ENCODE data around the gene PRSS33.
A peak's percentile ranks its signal among the peaks of the same experiment; 100 is the strongest.

The PRSS33 gene

DNA sequence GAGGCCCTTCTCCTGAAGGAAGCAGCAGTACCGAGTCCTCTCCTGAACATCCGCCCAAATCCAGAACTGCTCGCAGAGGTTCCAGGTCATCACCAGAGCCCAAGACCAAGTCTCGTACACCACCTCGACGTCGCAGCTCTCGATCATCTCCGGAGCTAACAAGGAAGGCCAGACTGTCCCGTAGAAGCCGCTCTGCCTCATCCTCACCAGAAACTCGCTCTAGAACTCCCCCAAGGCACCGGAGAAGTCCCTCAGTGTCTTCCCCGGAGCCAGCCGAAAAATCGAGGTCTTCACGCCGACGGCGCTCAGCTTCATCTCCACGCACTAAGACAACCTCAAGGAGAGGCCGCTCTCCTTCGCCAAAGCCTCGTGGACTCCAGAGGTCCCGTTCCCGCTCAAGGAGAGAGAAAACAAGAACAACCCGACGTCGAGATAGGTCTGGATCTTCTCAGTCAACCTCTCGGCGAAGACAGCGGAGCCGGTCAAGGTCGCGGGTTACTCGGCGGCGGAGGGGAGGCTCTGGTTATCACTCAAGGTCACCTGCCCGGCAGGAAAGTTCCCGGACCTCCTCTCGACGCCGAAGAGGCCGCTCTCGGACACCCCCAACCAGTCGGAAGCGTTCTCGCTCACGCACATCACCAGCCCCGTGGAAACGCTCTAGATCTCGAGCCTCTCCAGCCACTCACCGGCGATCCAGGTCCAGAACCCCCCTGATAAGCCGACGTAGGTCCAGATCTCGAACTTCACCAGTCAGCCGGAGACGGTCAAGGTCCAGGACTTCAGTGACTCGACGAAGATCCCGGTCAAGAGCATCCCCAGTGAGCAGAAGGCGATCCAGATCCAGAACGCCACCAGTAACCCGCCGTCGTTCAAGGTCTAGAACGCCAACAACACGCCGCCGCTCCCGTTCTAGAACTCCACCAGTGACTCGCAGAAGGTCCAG, 21.6 kb downstream of the PRSS33 start:
- DNase-seq (ENCODE audit: low read depth in 4 of 4, low spot score in 1 of 4), result no peak

DNA sequence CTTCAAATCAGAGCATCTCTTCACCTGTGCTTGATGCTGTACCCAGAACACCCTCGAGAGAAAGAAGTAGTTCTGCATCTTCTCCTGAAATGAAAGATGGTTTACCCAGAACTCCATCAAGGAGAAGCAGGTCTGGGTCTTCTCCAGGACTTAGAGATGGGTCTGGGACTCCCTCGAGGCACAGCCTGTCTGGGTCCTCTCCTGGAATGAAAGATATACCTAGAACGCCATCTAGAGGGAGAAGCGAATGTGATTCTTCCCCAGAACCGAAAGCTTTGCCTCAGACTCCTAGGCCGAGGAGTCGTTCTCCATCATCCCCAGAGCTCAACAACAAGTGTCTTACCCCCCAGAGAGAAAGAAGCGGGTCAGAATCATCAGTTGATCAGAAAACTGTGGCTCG, 22.6 kb downstream of the PRSS33 start:
- DNase-seq (ENCODE audit: low read depth in 4 of 4, low spot score in 1 of 4), result no peak

- DNase-seq (ENCODE audit: low read depth in 4 of 4, low spot score in 1 of 4), result no peak
Observed at GRCh38 chr16:2763173-2763572, 24.2 kb downstream of the PRSS33 start.

DNA sequence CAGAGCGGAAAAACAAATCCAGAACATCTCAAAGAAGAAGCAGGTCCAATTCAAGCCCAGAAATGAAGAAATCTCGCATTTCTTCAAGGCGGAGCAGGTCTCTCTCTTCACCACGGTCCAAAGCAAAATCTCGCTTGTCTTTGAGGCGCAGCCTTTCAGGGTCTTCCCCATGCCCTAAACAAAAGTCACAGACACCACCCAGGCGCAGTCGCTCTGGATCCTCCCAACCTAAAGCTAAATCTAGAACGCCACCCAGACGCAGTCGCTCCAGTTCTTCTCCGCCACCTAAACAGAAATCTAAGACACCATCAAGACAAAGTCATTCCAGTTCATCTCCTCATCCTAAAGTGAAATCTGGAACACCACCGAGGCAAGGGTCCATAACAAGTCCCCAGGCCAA, 24.6 kb downstream of the PRSS33 start:
- no peak for DNase-seq (ENCODE audit: low read depth in 4 of 4, low spot score in 1 of 4)

DNA sequence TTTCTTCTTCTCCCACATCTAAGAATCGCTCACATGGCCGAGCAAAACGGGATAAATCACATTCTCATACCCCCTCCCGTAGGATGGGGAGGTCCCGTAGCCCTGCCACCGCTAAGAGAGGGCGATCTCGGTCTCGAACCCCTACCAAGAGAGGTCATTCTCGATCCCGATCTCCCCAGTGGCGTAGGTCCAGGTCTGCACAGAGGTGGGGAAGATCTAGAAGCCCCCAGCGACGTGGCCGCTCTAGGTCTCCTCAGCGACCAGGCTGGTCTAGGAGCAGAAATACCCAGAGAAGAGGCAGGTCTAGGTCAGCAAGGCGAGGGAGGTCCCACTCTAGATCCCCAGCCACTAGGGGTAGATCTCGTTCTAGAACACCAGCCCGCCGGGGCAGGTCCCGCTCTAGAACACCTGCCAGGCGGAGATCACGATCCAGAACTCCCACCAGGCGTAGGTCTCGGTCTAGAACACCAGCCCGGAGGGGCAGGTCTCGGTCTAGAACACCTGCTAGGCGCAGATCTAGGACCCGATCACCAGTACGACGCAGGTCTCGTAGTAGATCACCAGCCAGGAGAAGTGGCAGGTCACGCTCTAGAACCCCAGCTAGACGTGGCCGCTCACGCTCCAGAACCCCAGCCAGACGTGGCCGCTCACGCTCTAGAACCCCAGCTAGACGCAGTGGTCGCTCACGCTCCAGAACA, 25.3 kb downstream of the PRSS33 start:
- DNase-seq (ENCODE audit: low read depth in 4 of 4, low spot score in 1 of 4), result no peak

GRCh38 chr16:2761472-2761871, 25.9 kb downstream of the PRSS33 start:
- no peak for DNase-seq (ENCODE audit: low read depth in 4 of 4, low spot score in 1 of 4)

- DNase-seq (ENCODE audit: low read depth in 4 of 4, low spot score in 1 of 4), result no peak
Observed at GRCh38 chr16:2757344-2757743, 30.0 kb downstream of the PRSS33 start.

DNA sequence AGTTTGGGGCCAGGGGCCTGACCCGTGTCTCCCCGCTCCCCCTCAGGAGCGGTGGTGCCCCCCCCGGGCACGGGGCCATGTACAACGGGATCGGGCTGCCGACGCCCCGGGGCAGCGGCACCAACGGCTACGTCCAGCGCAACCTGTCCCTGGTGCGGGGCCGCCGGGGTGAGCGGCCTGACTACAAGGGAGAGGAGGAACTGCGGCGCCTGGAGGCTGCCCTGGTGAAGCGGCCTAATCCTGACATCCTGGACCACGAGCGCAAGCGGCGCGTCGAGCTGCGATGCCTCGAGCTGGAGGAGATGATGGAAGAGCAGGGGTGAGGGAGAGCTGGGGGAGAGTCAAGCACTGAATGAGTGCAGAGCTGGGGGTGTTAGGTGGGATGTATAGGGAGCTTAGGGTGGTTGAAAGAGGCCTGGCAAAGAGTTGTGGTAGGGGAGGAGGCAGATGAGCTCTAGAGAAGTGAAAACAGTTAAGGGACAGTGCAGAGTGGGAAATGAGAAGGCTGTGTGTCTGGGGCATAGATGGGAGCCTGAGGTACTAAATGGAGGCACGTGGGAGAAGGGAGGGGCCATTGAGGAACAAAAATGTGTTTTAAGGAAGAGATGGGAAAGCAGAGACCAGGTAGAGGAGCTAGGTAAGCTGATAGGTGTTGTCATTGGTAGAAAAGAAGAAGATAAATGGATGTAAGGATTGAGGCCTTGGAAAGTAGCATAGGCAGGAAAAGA, 30.9 kb downstream of the PRSS33 start:
- no peak for DNase-seq (ENCODE audit: low read depth in 4 of 4, low spot score in 1 of 4)

GRCh38 chr16:2755158-2755557, 32.2 kb downstream of the PRSS33 start:
- DNase-seq (ENCODE audit: low read depth in 4 of 4, low spot score in 1 of 4), result no peak

GRCh38 chr16:2753733-2754020, 33.7 kb downstream of the PRSS33 start:
- no peak for DNase-seq (ENCODE audit: low read depth in 4 of 4, low spot score in 1 of 4)

- peak; percentile 26 to 70 (median 44) for DNase-seq (ENCODE audit: low read depth in 4 of 4, low spot score in 1 of 4)
Observed at GRCh38 chr16:2752850-2753732, 34.3 kb downstream of the PRSS33 start.

GRCh38 chr16:2752035-2752849, 35.1 kb downstream of the PRSS33 start, which contains the start of gene SRRM2:
Gene SRRM2, plus strand, starts transcription at chr16:2752638. Its CDS starts 3,727 bp downstream, at chr16:2756365.
- peak; percentile 82 to 90 (median 87) for DNase-seq (ENCODE audit: low read depth in 4 of 4, low spot score in 1 of 4)

GRCh38 chr16:2751577-2752034, 35.8 kb downstream of the PRSS33 start:
- no peak for DNase-seq (ENCODE audit: low read depth in 4 of 4, low spot score in 1 of 4)

- no peak for DNase-seq (ENCODE audit: low read depth in 4 of 4, low spot score in 1 of 4)
Observed at GRCh38 chr16:2749936-2750335, 37.4 kb downstream of the PRSS33 start.

DNA sequence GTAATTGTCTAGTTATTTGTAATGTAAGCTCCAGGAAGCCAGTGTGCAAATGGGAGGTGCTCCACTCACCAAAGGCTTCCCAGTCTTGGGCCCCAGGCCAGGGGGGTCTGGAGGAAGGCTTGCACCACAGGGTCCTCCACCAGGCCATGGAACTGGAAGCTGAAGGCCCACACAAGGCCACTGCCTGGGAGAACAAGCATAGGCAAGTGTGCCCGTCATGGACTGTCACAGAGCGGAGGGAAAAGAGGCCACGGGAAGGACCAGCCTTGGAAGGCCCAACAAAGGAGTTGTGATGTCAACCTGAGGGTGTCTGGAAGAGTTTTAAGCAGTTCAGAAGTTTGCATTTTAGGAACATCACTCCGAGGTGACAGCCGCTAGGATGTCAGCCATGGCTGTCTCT, 37.9 kb downstream of the PRSS33 start:
- DNase-seq (ENCODE audit: low read depth in 4 of 4, low spot score in 1 of 4), result no peak

DNA sequence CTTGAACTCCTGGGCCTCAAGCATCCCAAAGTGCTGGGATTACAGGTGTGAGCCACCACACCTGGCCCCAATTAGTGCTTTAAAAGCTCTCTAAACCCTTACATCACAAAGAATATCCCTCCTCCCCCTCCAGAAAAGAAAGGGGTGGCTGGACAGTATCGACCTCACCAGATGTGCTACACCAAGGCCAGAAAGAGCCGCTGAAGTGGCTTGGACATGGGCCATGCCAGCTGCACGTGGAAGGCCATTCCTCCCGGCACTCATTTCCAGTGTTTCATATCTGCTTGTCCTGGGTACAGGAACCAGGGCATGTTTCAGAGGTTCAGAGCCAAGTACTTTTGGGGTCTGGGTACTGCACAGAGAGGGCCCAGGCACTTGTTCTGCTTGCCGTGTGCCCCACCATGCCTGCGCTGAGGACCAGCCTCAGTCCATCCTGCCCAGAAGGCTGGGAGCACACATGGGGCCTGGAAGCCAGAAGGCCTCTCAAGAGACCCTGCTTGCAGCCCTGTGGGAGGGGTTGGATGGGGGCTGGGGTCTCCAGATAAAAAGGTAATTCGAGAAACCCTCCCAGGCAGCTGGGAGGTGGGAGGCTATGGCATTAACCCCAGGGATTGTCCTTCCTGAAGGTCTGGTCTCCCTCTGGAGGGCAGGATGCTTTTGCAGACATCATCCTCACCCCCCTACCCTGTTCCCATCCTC, 38.5 kb downstream of the PRSS33 start:
- no peak for DNase-seq (ENCODE audit: low read depth in 4 of 4, low spot score in 1 of 4)

DNA sequence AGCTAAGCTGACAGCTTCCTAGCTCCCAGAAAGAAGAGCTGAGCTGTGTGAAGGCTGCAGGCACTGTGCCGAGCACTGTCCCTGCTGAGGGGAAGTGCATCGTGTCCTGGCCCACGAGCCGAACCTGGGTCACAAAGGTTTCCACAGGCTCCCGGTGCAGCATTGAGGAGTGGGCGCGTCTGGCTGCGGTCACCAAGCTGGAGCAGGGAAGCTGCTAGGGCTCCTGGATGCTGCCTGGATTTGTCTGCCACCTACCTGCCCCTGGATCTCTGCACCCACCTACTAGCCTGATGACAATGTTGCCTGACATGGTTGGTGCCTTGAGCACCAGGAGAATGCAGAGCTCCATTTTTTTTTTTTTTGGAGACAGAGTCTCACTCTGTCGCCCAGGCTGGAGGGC, 41.4 kb downstream of the PRSS33 start:
- DNase-seq (ENCODE audit: low read depth in 4 of 4, low spot score in 1 of 4), result no peak

GRCh38 chr16:2745116-2745890, 42.1 kb downstream of the PRSS33 start:
- no peak for DNase-seq (ENCODE audit: low read depth in 4 of 4, low spot score in 1 of 4)

Data from stimulated activated CD4-positive, alpha-beta T cell treated with anti-CD3 and anti-CD28 coated beads, Interleukin-1b, Interleukin-23, amount 100 ng/mL, for 24 hours (primary cell).